Left colon (tissue), 2 donors: ENCODE data around the gene ADGRG6. TPM values are rescaled to one million over a fixed set of nuclear protein-coding genes. Genes with fewer than 3 reads are reported as not detected.

ENCODE experiments used
- ATAC-seq: fragments of 200-7000 bp; cut with Tn5 transposase; one replicate; pipeline ENCODE4 v1.9.1; 2020; ENCODE audit warnings: mild to moderate bottlenecking, moderate library complexity
- DNase-seq, 2 donors: peaks; one replicate each; pipeline ENCODE4 v3.0.0-alpha.2; 2020
- intact Hi-C, 2 donors: fragments of 100-400 bp; cut with DNase I in 1 of 2; cut with micrococcal nuclease in 1 of 2; formaldehyde crosslinking; loops; one replicate each; pipeline versions ENCODE4 v1.11.2 to v1.14.0; 2022; cut with DNase I, micrococcal nuclease
- total RNA-seq, 2 donors: library from RNA; stranded (reverse); fragmentation: NEBNext Ultra II Directional; extraction: Animal tissue kit (Norgen Biotek cat#: 25700); gene quantifications; one replicate each; pipeline ENCODE4 v1.2.1, GENCODE V29; 2021
- donor health status: DM: no; HTN: no; CAD: no.
- donor health status: DM: yes; HTN: yes; CAD: no.

Gene ADGRG6
- total RNA-seq, 2 donors from 2014 or later, result 15.1 to 22.6 TPM

- intact Hi-C loops, result no loop called here
- ATAC-seq, result no peak
- no peak for DNase-seq
Observed at GRCh38 chr6:142381845-142382378, 80.1 kb downstream of the ADGRG6 start.

- no peak for DNase-seq
- intact Hi-C loops, result no loop called here
Observed at GRCh38 chr6:142384519-142385254, 82.9 kb downstream of the ADGRG6 start.

GRCh38 chr6:142385352-142385751, 83.5 kb downstream of the ADGRG6 start:
- intact Hi-C loops, result no loop called here
- peak; percentile 44 for ATAC-seq
- DNase-seq, result no peak

More at GRCh38 chr6:142384519-142385254, 82.9 kb downstream of the ADGRG6 start:
- ATAC-seq, result no peak

GRCh38 chr6:142386657-142387056, 84.8 kb downstream of the ADGRG6 start:
- ATAC-seq (no peak), DNase-seq (no peak)
- intact Hi-C loops, result no loop called here

GRCh38 chr6:142387997-142388815, 86.4 kb downstream of the ADGRG6 start:
- intact Hi-C loops, result no loop called here
- ATAC-seq (peak; percentile 65), DNase-seq (no peak)

- DNase-seq (no peak), ATAC-seq (no peak)
- intact Hi-C loops, result loop anchor here in 1 of 2 donors (10.0 kb wide), 1 partner anchor 240 kb away; no protein-coding TSS in a partner anchor
Observed at GRCh38 chr6:142395266-142395665, 93.5 kb downstream of the ADGRG6 start.

GRCh38 chr6:142395768-142396231, 94.0 kb downstream of the ADGRG6 start:
- no peak for DNase-seq
- no peak for ATAC-seq
- intact Hi-C loops, result loop anchor here in 1 of 2 donors (10.0 kb wide), 1 partner anchor 241 kb away; no protein-coding TSS in a partner anchor

GRCh38 chr6:142398353-142398752, 96.5 kb downstream of the ADGRG6 start:
- intact Hi-C loops, result loop anchor here in 1 of 2 donors (10.0 kb wide), 1 partner anchor 244 kb away; no protein-coding TSS in a partner anchor
- no peak for DNase-seq
- no peak for ATAC-seq

- intact Hi-C loops, result loop anchor here in 1 of 2 donors (10.0 kb wide), 1 partner anchor 245 kb away; no protein-coding TSS in a partner anchor
- no peak for DNase-seq
- no peak for ATAC-seq
Observed at GRCh38 chr6:142399739-142400138, 97.9 kb downstream of the ADGRG6 start.

GRCh38 chr6:142400495-142400894, 98.7 kb downstream of the ADGRG6 start:
- DNase-seq (no peak), ATAC-seq (no peak)
- intact Hi-C loops, result no loop called here

GRCh38 chr6:142401838-142402237, 100.0 kb downstream of the ADGRG6 start:
- DNase-seq (no peak), ATAC-seq (no peak)
- intact Hi-C loops, result no loop called here

- no peak for DNase-seq
- intact Hi-C loops, result no loop called here
- no peak for ATAC-seq
Observed at GRCh38 chr6:142404751-142405150, 102.9 kb downstream of the ADGRG6 start.

- intact Hi-C loops, result no loop called here
- ATAC-seq (peak; percentile 72), DNase-seq (peak in 1 of 2 donors; percentile 12)
Observed at GRCh38 chr6:142406131-142406530, 104.3 kb downstream of the ADGRG6 start.

GRCh38 chr6:142407685-142408273, 106.0 kb downstream of the ADGRG6 start:
- ATAC-seq (no peak), DNase-seq (no peak)
- intact Hi-C loops, result no loop called here

- intact Hi-C loops, result no loop called here
- ATAC-seq (no peak), DNase-seq (no peak)
Observed at GRCh38 chr6:142408409-142408808, 106.6 kb downstream of the ADGRG6 start.

- ATAC-seq (no peak), DNase-seq (no peak)
- intact Hi-C loops, result no loop called here
Observed at GRCh38 chr6:142409794-142410193, 108.0 kb downstream of the ADGRG6 start.

- DNase-seq (no peak), ATAC-seq (no peak)
- intact Hi-C loops, result no loop called here
Observed at GRCh38 chr6:142411145-142411544, 109.3 kb downstream of the ADGRG6 start.

GRCh38 chr6:142412241-142412640, 110.4 kb downstream of the ADGRG6 start:
- intact Hi-C loops, result no loop called here
- ATAC-seq (no peak), DNase-seq (no peak)

- intact Hi-C loops, result no loop called here
- ATAC-seq (no peak), DNase-seq (no peak)
Observed at GRCh38 chr6:142412658-142413057, 110.9 kb downstream of the ADGRG6 start.
